Suppressor macrophage (primary cell): ENCODE measurements around the gene SOCS4.
"Not testable (repeated sequence)": the region's sequence is repeated elsewhere in the genome, so short reads cannot be mapped to it uniquely, and the experiment has no call there.

ENCODE experiments used
- DNase-seq, 4 experiments: peaks; one replicate each; pipeline ENCODE4 v3.0.0-alpha.2; 2020 to 2022

SOCS4 gene

DNA sequence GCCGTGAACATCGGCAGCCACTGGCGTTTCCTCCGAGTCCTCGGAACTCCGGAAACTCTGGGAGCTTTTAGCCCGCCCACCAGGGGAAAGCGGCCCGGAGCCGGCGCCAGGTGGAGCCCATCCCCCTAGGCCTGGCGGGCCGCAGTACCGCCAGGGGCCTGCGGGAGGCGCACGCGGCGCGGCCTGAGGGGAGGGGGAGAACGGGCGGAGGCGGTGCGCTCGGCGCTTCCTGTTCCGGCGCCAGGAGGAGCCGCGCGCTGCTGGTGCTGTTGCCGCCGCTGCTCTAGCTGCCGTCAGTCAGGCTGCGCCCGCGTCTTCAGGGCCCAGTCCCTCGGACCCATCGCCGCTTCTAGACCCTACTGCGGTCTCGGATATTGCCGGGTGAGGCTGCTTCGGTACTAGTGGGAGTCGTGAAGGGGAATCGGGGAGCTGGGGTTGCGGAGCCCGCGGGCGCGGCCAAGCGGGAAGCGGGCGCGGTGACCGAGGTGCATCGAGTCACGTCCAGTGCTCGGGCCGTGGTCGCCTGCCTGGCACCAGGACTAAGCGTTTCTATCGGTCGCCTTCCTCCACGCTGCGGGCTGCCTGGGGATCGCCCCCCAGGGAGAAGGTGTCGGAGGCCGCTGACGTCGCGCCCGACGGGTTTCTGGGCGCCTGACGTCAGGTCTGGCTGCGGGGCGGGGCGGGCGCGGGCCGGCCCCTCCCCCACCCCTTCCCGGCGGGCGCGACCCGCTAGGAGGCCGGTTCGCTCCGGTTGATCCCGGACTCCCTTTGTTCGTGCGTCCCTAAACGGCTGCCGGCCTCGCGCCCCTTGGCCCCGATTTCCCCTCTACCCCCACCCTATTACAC is 24.6 kb downstream of the SOCS4 start, which contains the start of gene MAPK1IP1L:
TSS of gene MAPK1IP1L (plus strand) at position 225 of the 846 bp plus-strand sequence. CDS start 10,037 bp downstream, outside the sequence.
- peak; percentile 93 to 97 (median 95) for DNase-seq

DNA sequence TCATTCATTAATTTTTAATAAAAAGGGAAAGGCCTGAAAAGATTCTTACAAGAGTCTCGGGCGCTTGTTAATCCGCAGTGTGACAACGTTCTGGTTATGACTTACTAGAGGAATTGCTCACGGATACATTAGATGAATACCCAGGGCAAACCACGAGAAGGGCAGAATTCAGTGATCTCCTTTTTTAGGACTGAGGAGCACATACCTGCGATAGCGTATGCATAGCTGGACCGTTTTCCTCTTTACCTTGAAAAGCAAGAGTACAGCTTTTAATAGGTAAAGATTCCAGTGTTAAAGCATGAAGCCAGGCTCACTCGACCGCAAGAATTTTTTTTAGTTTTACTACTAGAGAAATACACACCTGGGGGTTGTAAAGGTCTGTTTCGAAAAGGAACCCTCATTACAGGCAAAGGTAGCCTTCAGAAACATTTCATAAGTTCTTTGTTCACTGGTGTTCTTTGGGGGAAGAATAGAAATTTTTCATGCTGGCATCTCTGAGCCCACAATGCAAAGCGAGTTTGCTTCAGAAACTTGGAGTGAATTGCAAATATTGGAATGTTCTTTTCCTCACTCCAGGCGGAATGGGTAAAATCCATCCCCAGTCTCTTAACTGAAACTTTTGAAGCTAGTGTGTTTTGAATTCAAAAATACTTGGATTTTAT is 25.4 kb downstream of the SOCS4 start:
- peak in 1 of 4 experiments; percentile 11 for DNase-seq

DNA sequence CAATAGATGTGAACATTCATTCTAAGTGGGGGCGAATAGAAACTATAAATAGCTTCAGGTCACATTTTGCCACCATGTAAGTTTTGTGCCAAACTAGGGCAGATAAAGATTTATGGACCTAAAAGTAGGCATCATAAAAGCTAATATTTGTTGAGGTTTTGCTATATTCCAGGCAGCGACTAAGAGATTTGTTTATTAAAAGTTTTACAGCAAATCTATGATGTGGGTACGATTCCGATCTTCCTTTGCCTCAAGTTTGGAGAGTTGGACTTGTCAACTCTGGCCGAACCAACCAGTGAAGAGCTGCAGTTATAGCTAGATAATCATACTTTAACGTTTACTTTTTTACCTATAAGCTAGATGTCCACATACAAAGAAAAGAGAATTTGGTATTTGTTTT is 26.0 kb downstream of the SOCS4 start:
- DNase-seq, result no peak

DNA sequence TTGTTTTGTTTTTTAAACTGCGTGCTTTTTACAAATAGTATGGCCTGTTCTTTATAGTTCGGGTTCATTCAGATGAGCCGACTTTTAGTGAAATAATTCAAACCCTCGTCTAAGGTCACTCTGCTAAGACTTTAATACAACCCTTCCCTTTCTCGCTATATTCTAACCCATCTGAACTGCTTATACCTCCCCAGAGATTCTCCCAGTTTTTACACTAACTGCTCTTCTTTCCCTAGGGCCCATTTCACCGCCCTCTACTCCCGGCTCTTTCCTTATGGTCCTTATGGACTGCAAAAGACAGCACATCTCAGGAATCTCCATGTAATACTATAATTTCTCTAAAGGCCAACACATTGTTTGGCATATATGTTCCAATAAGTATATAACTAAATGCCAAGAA is 26.5 kb downstream of the SOCS4 start:
- no peak for DNase-seq

DNA sequence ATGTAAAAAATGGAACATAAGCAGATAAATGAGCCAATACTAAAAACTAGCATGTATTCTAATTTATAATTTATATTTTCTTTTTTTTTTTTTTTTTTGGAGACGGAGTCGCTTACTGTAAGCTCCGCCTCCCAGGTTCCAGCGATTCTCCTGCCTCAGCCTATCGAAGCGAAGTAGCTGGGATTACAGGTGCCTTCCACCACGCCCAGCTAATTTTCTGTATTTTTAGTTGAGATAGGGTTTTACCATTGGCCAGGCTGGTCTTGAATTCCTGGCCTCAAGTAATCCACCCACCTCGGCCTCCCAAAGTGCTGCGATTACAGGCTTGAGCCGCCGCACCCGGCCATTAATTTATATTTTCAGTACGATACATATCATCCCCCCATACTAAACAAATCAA is 27.1 kb downstream of the SOCS4 start:
- no peak for DNase-seq

DNA sequence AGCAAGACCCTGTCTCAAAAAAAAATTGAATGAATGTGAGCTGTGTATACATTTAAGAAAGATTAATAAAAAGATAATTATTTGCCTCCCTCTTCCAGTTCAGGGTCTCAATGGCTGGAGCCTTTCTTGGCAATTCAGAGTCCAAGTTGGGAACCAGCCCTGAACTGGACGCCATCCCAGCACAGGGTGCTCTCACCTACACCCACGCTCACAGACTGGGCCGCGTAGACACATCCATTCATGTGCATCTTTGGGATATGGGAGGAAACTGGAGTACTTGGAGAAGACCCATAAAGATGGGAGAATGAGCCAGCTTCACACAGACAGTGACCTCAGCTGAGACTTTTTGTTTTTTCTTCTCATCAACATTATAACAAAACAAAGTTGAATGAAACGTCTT is 30.9 kb downstream of the SOCS4 start:
- no peak for DNase-seq

DNA sequence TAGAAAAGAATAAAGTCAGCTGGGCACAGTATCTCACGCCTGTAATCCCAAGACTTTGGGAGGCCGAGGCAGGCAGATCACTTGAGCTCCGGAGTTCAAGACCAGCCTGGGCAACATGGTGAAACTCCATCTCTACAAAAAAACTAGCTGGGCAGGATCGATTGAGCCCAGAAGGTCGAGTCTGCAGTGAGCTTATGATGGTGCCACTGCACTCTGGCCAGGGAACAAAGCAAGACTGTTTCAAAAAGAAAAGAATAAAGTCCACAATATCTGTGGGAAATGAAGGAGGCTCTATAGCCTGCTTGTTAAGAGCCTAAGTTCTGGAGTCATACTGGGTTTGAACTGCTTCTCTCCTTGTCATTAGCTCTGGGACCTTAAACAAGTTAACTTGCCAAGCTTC is 32.3 kb downstream of the SOCS4 start:
- DNase-seq, result no peak

DNA sequence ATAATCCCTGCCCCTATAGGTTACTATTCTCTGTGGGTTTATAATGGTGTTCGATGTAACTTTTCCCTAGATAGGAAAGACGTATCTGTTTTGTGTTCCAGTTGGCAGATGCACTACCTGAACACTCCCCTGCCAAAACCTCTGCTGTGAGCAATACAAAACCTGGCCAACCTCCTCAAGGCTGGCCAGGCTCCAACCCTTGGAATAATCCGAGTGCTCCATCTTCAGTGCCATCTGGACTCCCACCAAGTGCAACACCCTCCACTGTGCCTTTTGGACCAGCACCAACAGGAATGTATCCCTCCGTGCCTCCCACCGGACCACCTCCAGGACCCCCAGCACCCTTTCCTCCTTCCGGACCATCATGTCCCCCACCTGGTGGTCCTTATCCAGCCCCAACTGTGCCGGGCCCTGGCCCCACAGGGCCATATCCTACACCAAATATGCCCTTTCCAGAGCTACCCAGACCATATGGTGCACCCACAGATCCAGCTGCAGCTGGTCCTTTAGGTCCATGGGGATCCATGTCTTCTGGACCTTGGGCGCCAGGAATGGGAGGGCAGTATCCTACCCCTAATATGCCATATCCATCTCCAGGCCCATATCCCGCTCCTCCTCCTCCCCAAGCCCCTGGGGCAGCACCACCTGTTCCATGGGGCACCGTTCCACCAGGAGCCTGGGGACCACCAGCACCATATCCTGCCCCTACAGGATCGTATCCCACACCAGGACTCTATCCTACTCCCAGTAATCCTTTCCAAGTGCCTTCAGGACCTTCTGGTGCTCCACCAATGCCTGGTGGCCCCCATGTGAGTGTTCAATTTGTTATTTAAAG is 35.7 kb downstream of the SOCS4 start:
- DNase-seq, result no peak

DNA sequence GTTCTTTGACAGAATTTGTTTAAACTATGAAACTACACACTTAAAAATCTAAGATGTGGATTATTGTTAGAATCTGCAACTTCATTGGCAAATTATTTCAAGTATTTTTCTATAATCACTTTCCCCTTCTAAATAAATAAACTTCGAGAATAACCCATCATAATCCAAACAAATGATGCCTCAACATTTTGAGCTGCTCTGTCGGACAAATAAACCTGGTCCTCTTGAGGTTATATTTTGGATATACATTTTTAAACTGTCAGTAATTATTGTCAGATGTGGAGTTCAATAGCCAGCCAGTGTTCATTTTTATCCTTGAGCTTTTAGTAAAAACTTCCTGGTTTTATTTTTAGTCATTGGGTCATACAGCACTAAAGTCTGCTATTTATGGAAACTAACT is 37.9 kb downstream of the SOCS4 start:
- DNase-seq, result not testable (repeated sequence)

DNA sequence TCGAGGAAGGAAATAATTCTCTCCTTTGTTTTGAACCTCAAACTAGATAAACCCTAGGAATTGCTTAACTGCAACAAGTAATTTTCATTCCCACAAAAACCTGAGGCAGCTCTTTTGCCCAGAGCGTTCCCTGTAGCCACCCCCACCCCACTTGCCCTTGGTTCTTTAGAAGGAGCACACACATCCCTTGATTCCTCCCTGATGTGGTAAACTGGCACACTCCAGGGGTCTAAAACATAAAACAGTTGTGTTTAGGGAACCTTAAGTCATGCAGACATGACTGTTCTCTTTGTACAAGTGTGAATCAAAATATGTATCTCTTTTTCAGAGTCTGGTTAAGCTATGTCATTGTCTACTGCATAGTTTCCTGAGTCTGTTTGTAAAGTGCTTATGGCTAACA is 38.4 kb downstream of the SOCS4 start:
- DNase-seq, result peak in 2 of 4 experiments; percentile 24 to 40

DNA sequence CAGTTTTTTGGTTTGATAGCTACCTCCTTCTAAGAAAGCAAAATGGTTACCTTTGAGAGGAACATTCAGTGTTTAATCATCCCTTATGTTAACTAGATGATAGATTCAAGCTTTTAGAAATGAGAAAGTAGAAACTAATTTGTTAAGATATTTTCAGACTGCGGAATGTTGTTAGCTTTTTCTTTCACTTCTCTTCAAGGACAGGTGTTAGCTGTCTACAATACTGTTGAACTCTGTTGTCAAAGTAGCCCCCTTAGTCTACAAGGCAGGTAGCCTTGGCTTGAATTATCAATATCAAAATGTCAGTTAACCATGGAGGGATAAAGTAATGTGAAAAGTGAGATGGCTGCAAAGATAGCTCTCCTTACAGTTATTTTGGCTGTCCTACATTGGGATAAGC is 39.2 kb downstream of the SOCS4 start:
- no peak for DNase-seq

DNA sequence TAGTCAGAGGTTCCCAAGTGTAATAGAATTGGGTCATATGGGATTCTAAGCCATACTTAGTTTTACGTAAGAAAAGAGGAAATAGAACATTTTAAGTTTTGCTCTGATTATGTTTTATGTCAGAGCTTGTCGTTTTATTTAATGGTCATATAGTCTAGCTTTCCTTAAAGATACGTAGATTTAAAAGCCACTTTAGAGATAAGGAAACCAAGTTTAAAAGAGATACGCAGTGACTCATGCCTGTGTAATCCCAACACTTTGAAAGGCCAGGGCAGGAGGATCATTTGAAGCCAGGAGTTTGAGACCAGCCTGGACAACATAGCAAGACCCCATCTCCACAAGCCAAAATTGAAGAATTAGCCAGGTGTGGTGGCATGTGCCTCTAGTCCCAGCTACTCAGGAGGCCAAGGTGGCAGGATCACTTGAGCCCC is 44.0 kb downstream of the SOCS4 start:
- peak in 2 of 4 experiments; percentile 34 to 51 for DNase-seq

DNA sequence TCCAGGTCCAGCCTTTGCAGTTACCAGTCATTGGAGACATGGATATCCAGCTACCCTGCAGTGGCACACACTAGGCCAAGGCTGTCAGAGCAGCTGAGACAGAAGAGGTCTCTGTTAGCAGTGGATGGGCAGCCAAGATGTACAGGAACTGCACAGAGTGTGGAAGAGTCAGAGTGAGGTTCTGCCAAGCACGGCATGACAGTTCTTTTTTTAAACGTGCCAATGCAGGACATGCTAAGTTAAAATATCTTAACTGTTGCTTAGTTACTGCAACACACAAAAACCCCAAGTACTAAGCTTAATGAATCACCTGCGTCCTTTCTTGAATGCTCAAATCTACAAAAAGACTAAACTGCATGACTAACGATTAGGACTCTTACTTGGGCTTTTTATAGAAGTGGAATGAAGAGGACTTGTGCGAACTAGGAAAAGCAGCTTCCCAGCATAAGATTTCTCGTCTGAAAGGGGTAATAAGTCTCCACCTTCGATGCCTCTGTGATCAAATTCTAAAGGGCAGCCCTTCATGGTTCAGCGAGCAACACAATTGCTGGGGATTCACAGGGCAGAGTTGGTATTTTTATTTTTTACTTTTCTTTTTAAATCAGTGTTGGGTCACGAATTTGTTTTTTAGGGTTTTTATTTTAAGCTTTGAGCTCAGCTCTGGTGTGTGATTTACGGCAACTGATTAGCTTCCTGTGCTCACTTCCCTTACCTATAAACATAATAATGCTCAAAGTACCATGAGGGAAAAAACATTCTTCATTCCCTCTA is 45.0 kb downstream of the SOCS4 start:
- DNase-seq, result peak in 3 of 4 experiments; percentile 27 to 34 (median 32)

DNA sequence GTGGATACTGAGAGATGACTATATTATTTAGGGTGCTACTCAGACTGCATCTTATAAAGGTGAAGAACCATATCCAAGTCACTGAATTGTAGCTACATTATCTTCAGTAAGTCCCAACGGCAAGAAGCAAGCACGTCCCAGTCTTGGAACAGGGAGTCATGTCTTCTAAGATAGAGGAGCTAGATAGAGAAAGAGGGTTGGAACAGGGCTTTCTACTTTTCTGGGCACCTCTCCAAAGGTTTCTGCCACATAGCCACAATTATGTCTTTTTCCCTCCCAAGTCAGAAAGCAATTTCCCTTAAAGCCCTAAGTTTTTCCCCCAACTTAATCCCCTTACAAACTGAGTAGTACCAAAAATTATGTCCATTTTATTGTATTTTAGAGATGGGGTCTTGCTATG is 46.8 kb downstream of the SOCS4 start:
- no peak for DNase-seq

DNA sequence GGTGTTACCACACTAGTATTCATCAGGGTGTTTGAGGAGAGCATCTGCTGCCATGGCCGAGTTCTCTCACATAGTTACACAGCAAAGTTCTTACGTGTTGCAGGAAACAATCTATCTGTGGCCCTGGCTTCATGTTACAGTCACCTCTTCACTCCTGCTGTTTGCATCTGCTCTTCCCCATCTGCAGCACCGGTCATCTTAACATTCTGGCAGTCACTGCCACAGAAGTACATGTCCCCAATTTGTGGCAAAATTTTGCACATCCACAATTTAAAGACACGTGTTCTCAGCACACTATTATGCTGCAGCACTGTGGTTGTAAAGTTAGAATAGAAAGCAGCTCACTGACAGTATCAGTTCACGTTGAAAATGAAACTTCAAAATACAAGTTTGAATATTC is 47.6 kb downstream of the SOCS4 start:
- DNase-seq, result no peak

DNA sequence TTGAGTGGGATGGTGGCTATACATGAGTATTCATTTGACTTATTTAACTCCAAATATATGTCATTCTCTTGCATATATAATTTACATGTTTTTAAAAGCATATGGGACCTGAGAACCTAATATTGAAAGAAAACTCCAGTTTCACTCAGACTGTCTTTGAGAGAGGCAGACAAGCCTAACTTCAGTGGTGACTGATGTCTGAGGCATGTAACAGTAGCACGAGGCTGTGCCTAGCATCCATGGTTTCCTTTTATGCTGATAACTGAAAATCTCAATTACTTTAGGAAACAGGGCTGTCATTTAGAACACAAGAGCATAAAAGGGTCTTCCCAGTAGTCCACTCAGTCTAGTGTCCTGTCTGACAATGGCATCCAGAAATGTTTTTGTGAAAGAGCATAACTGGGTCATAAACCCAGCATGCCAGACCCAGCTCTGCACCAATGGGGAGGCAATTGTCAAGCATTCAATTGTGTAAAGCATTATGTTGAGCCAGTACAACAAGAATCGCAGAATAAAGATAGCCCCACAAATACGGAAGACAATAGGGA is 48.7 kb downstream of the SOCS4 start:
- no peak for DNase-seq

DNA sequence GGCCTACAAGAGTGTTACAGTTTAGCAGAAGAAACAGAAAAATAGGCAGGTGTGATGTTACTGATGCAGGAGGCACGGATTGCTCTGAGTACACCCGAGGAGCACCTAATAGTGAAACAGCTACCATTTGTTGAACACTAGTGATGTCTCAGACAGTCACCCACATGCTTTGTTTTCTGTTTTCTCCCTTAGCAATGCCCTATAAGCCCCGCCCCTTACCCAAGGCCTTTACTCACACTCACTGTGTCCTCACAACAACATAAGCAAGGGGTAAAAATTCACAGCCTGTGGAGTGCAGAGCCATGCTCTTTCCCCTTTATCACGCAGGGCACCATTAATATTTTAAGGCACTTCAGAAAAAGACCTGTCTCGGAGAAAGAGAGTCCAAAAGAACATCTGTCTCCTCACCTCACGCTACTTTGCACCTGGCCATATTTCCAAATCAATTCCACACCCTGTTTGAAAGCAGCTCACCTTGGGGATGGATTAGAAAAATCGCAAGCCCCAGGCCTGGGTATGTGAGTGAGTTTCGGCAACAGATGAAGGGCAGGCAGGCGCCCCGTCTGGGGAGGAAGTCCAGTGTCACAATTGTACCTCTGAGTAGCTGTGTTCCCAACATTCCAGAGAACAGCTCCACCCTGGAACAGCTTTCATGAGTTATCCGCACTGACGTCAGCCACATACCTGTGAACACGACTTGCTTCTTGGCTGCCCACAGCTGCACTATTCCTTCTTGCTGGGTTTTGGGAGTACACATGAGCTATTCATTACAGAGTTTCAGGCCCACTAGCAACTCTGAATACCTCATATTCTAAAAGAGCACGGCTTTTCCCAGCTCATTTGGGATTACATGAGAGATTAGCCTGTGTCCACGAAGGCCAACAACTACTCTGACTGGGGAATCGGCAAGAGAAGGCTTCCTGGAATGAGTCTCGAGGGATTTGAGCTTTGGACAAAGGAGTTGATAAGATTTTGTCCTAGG is 50.4 kb downstream of the SOCS4 start:
- DNase-seq, result peak in 3 of 4 experiments; percentile 34 to 48 (median 41)

DNA sequence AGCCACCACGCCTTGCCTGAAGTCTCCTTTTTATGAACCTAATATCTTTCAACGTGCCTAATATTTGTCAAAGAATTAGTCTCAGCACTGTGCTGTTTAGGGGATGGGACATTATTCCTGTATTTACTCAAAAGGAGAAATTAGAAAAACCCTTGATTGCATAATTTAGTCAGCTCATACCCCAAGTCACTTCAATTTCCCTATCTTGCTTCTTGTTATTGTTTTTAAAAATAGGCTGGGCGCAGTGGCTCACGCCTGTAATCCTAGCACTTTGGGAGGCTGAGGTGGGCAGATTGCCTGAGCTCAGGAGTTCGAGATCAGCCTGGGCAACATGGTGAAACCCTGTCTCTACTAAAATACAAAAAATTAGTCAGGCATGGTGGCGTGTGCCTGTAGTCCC is 52.9 kb downstream of the SOCS4 start:
- DNase-seq, result peak; percentile 38 to 86 (median 63)

DNA sequence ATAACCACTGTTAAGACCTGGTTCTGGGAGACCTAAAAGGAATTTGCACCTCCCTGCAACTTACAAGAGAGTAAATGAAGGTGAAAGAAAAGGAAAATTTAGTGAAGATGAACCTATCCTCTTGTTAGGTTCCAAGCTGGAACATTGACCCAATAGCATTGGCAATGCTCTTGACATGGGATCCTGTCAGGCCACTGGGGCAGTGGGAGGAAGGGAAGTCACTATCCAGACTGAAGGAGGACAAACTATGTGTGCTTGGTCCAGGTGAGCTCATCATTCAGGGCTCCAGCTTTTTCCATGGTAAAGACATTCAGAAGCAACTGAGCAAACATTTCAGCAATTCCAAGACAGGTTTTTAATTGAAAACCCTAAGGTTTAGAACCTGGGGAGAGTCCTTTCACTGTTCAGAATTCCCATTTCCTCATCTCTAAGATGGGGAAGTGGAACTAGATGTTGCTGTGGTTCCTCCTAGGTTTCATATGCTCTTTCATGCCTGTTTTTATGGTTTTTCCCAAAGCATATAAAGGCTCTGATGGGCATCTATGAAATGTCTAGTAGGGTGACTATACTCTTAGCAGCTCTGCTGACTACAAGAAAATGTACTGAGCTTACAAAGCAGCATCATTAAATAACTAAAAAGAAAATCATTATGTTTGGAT is 57.5 kb downstream of the SOCS4 start:
- DNase-seq, result peak; percentile 48 to 77 (median 64)

DNA sequence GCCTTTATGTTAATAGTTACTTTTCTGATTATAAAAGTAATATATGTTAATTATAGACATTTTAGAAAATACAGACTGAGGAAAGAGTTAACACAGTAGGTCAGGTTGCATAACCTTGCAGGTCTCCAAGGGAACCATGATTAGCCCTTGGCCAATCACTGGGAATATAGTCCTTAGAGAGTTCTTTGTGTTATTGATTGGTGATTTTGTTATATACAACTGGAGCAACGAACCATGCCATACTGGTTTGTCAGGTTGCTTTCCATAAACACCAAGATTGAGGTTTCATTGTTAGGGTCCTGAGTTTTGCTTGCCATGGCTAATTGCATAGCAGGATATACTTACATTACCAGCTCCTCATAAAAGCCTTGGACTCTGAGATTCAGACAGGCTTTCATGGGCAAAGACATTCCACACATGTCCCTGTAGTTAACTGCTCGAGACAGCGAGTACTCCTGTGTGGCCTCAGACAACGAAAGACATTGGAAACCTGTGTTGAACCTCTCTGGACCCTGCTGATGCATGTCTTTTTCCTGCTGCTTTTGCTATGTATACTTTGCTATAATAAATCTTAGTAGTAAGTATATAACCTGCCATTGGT is 58.1 kb downstream of the SOCS4 start:
- DNase-seq, result no peak
